Measurements from ENCODE around the gene SLC23A3.
A peak's percentile ranks its signal among the peaks of the same experiment; 100 is the strongest.

The SLC23A3 gene

DNA sequence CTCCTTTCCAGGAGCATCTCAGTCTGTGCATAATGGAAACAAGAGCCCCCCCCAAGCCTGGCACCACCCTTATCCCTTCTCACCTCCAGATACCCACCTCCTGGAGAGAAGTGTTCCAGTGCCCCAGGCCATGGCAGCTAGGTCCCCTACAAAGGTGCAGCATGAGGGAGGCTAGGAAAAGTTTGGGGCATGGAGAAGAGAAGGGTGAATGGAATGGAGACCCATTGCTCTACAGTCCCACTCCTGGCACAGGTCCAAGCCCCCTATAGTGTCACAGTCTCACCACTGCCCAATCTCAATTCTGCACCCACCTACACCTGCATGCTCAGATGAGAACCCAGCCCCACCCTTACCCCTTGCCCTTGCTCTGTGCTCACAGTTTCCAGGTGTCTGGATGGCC is 897 bp downstream of the SLC23A3 start:
- no peaks in the 10 kb centered on the region for H3K9me3 ChIP-seq (ENCODE audit: control insufficient read depth, low read length)

DNA sequence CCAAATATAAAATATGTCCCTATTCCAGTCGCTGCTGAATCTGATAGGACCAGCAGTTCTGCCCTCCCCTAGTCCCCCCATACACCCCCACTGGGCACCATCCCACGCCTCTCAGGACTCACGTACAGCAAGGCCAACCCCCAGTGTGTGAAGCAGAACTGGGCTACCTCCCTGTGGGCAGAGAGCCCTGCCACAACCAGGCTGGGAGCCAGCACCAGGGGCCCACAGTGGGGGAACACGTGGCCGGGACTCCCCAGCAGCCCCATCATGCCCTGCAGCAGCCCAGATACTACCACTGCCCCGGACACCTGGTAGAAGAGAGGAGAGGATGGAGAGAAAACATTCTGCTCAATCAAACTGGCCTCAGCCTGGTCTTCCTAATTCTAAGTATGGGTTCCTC is 1.3 kb downstream of the SLC23A3 start:
- peaks cover 8% of the 10 kb centered on the region for H3K36me3 ChIP-seq (ENCODE audit: control insufficient read depth, insufficient read depth, low read length)
- no peak overlapping the region for H3K9ac ChIP-seq (ENCODE audit: low read length)
- no peak overlapping the region for H3K4me3 ChIP-seq (ENCODE audit: low read length)
- H3K27me3 ChIP-seq (ENCODE audit: control insufficient read depth, insufficient read depth, low read length), result no peaks in the 10 kb centered on the region
- H3K9me3 ChIP-seq (ENCODE audit: control insufficient read depth, low read length), result no peaks in the 10 kb centered on the region
- peaks cover 6% of the 10 kb centered on the region for H3K4me1 ChIP-seq (ENCODE audit: control insufficient read depth, insufficient read depth, low read length)

More for the DNA sequence above, 897 bp downstream of the SLC23A3 start:
- Histone ChIP-seq H3K36me3 (ENCODE audit: control insufficient read depth, insufficient read depth, low read length) (peaks cover 8% of the 10 kb centered on the region), H3K9ac (ENCODE audit: low read length) (no peak overlapping the region), H3K27me3 (ENCODE audit: control insufficient read depth, insufficient read depth, low read length) (no peaks in the 10 kb centered on the region), H3K4me3 (ENCODE audit: low read length) (no peak overlapping the region), H3K4me1 (ENCODE audit: control insufficient read depth, insufficient read depth, low read length) (peaks cover 6% of the 10 kb centered on the region)

DNA sequence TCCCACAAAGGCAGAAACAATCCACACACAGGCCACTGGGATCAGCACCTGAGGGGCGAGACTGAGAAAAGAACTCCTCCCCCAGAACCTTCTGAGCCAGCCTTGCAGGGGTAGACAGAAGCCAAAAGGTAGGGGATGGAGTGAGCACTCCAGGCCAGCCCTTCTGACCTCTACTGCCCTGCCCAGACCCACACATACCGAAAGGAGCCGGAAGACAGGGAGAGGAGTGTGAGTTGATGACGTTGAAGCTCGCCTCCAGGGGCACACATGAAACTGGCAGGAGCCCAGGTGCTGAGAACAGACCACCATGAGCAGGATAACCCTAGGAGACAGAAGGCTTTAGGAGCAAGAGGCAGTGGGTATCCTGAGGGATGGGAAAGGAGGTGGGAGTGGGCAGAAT is 1.8 kb downstream of the SLC23A3 start:
- H3K36me3 ChIP-seq (ENCODE audit: control insufficient read depth, insufficient read depth, low read length), result peaks cover 8% of the 10 kb centered on the region
- no peak overlapping the region for H3K9ac ChIP-seq (ENCODE audit: low read length)
- no peak overlapping the region for H3K4me3 ChIP-seq (ENCODE audit: low read length)
- H3K4me1 ChIP-seq (ENCODE audit: control insufficient read depth, insufficient read depth, low read length), result peaks cover 6% of the 10 kb centered on the region
- H3K27me3 ChIP-seq (ENCODE audit: control insufficient read depth, insufficient read depth, low read length), result no peaks in the 10 kb centered on the region
- H3K9me3 ChIP-seq (ENCODE audit: control insufficient read depth, low read length), result no peaks in the 10 kb centered on the region

DNA sequence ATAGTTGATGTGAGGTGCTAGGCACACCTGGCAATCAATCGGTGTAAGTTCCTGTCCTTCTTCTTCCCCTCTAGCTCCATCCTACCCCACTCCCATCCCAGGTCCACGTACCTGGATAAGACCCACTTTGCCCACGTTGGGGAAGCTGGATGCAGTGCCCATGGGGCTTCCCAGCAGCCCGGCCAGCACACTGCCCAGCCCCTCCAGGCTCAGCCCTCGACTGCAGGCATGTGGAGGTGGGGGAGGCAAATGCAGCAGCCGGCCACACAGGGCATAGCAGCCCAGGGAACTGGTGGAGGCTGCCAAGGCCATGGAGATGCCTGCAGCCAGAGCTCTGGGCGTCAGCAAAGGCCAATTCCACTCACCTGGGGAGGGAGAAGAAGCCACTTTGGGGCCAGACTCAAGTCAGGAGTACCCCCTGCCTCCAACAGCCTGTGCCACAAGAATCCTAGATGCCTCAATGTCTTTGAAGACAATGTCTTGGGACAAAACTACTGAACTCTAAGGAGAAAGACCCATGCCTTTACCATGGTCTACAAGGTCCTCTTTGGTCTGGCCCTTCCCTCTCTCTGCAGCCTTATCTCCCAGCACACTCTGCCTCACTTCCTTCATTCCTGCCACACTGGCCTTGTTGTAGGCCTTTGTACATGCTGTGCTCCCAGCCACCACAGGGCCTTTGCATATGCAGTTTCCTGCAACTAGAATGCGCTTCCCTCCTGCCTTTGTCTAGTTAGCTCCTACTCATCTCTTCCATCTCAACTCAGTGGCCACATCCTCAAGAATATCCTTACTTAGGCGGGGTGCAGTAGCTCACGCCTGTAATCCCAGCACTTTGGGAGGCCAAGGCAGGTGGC is 4.5 kb downstream of the SLC23A3 start:
- no peaks in the 10 kb centered on the region for H3K9me3 ChIP-seq (ENCODE audit: control insufficient read depth, low read length)
- peaks cover 11% of the 10 kb centered on the region for H3K4me1 ChIP-seq (ENCODE audit: control insufficient read depth, insufficient read depth, low read length)
- H3K9ac ChIP-seq (ENCODE audit: low read length), result no peak overlapping the region
- H3K36me3 ChIP-seq (ENCODE audit: control insufficient read depth, insufficient read depth, low read length), result no peaks in the 10 kb centered on the region
- no peak overlapping the region for H3K4me3 ChIP-seq (ENCODE audit: low read length)
- no peaks in the 10 kb centered on the region for H3K27me3 ChIP-seq (ENCODE audit: control insufficient read depth, insufficient read depth, low read length)

DNA sequence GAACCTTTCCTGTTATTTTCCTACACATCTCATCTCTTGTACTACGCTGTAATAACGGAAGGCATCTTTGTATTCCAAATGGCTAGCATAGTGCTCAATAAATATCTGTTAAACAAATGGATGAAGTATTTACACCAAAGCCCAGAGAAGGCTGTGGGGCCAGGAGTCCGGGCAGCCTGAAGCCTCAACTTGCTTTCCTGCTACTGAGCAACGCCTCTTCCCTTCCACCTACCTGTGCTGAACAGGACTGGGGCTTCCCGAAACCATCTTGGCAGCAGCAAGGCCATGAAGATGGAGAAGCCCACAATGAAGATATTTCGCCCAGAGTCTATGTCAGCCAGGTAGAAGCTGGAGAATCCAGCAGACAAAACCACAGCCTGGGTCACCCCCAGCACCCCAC is 6.7 kb downstream of the SLC23A3 start:
- no peaks in the 10 kb centered on the region for H3K9me3 ChIP-seq (ENCODE audit: control insufficient read depth, low read length)
- no peak overlapping the region for H3K4me3 ChIP-seq (ENCODE audit: low read length)
- peaks cover 13% of the 10 kb centered on the region for H3K4me1 ChIP-seq (ENCODE audit: control insufficient read depth, insufficient read depth, low read length)
- no peak overlapping the region for H3K9ac ChIP-seq (ENCODE audit: low read length)
- H3K27me3 ChIP-seq (ENCODE audit: control insufficient read depth, insufficient read depth, low read length), result no peaks in the 10 kb centered on the region
- no peaks in the 10 kb centered on the region for H3K36me3 ChIP-seq (ENCODE audit: control insufficient read depth, insufficient read depth, low read length)

DNA sequence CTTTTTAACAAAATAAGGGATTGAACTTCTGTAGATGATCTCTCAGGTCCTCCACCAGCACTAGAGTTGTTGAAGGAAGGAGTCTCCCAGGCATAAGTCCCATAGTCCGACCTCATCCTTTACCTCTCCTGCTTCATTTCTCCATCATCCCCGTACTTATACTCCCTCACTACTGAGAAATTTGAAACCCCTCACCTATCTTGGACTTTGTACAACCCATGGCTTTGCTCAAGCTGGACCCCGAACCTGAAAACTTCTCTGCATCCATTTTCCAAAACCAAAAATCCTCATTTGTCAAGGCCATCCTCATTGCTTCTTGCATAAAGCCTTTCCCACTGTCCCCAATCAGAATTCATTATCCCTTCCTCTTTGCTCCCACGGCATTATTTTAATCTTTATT is 8.7 kb downstream of the SLC23A3 start:
- H3K9me3 ChIP-seq (ENCODE audit: control insufficient read depth, low read length), result no peaks in the 10 kb centered on the region
- H3K9ac ChIP-seq (ENCODE audit: low read length), result peak overlapping the region; percentile 58
- peaks cover 13% of the 10 kb centered on the region for H3K4me1 ChIP-seq (ENCODE audit: control insufficient read depth, insufficient read depth, low read length)
- H3K27me3 ChIP-seq (ENCODE audit: control insufficient read depth, insufficient read depth, low read length), result no peaks in the 10 kb centered on the region
- H3K36me3 ChIP-seq (ENCODE audit: control insufficient read depth, insufficient read depth, low read length), result no peaks in the 10 kb centered on the region
- H3K4me3 ChIP-seq (ENCODE audit: low read length), result peak overlapping the region; percentile 37

DNA sequence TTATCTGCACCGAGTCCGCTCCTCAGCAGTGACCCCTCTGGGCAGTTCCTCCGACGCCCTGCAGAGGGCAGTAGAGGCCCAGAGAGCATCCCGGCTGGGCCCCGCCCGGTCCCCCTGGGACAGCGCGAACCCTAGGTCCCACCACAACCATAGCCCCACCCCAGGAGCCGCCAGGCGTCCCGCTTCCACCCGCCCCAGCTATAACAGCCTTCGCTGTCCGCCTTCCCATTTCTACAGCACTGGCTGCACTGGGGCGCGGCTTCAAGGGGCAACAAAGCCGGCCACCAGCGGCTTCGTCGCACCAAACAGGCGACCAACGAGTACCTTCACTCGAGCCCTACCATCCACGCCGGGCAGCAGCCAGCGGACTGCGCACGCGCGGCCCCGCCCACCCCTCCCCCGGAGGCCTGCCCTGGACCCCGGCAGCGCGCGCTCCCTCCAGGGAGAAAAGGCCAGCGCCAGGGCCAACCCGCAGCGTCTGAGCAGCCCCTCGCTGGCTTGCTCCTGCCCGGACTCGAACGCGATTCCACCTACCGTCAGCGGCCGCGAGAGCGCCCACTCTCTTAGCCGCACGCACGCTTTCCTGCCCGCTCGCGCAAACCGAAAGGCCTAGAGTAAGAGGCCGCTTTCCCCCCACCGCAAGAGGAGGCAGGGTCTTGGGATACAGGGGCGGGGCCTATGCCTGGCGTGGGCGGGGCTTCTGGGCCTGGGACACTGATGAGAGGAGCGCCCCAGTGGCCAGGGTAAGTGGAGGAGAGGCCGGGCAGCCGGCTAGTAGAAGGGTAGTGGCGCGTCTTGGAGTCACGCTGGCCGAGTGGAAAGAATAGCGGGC is 9.4 kb downstream of the SLC23A3 start, which contains the start of gene NHEJ1:
Gene NHEJ1, minus strand, starts transcription at position 630 of the 832 bp plus-strand sequence. CDS start 2,453 bp downstream, outside the sequence.
- no peaks in the 10 kb centered on the region for H3K36me3 ChIP-seq (ENCODE audit: control insufficient read depth, insufficient read depth, low read length)
- H3K9me3 ChIP-seq (ENCODE audit: control insufficient read depth, low read length), result no peaks in the 10 kb centered on the region
- H3K9ac ChIP-seq (ENCODE audit: low read length), result peak within 1 kb of the TSS; percentile 58
- H3K27me3 ChIP-seq (ENCODE audit: control insufficient read depth, insufficient read depth, low read length), result no peaks in the 10 kb centered on the region
- H3K4me3 ChIP-seq (ENCODE audit: low read length), result peak within 1 kb of the TSS; percentile 38
- H3K4me1 ChIP-seq (ENCODE audit: control insufficient read depth, insufficient read depth, low read length), result peaks cover 13% of the 10 kb centered on the region

DNA sequence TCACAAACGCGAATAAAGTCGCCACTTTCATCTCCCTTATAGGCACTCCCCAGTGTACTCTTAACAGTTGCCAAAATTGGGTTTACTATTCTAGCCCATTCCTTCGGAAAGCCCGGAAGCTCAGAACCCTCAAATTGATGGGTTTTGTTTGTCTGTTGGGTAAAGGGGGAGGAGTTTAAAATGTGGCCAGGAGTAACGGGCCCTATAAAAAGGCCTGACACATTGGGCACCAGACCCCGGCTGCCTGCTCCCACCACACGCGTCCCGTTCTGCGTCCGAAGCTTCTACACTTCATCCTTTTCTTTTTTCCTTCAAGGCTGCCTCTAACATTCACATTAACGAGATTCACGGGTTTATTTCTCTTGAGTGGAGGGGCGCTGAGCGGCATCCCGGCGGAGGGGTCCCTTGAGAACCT is 10.1 kb downstream of the SLC23A3 start:
- no peaks in the 10 kb centered on the region for H3K27me3 ChIP-seq (ENCODE audit: control insufficient read depth, insufficient read depth, low read length)
- peak overlapping the region; percentile 38 for H3K4me3 ChIP-seq (ENCODE audit: low read length)
- H3K4me1 ChIP-seq (ENCODE audit: control insufficient read depth, insufficient read depth, low read length), result peaks cover 13% of the 10 kb centered on the region
- no peaks in the 10 kb centered on the region for H3K9me3 ChIP-seq (ENCODE audit: control insufficient read depth, low read length)
- peak overlapping the region; percentile 58 for H3K9ac ChIP-seq (ENCODE audit: low read length)
- H3K36me3 ChIP-seq (ENCODE audit: control insufficient read depth, insufficient read depth, low read length), result no peaks in the 10 kb centered on the region

DNA sequence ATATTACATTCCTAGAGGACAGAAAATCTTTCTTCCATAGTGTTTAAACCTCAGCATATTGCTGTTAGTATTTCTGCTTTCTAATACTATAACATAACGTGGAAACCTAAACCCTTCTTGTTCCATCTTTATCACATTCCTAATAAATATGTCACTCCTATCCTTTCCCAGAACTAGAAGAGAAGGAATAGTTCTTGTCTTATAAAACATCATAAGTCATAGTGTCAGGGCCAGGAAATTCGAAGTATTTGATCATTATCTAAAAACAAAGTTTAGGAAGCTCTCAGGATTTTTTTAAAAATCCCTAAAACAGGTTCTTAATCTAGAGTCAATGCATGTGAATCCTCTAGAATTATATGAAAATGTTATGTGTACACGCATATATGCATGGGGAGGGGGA is 11.2 kb downstream of the SLC23A3 start:
- Histone ChIP-seq H3K4me3 (ENCODE audit: low read length) (no peak overlapping the region), H3K9ac (ENCODE audit: low read length) (no peak overlapping the region), H3K27me3 (ENCODE audit: control insufficient read depth, insufficient read depth, low read length) (no peaks in the 10 kb centered on the region), H3K36me3 (ENCODE audit: control insufficient read depth, insufficient read depth, low read length) (no peaks in the 10 kb centered on the region), H3K9me3 (ENCODE audit: control insufficient read depth, low read length) (no peaks in the 10 kb centered on the region), H3K4me1 (ENCODE audit: control insufficient read depth, insufficient read depth, low read length) (peaks cover 13% of the 10 kb centered on the region)

DNA sequence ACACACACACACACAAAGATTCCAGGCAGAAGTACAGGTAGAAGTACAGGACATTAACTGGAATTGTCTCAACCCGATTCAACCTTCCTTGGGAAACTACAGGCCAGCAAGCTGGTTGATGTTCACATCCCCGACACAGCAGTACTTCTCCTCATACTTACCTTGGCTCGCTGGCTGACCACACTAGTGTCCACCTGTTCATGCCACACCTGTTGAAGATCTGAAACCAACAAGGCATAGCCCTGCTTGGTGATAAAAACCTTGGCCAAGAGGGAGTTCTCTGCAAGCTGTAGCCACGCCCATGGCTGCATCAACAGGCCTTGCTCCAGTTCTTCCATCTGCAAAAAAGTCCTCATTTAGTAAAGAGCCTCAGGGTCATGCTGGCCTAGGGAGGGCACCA is 11.8 kb downstream of the SLC23A3 start:
- no peaks in the 10 kb centered on the region for H3K36me3 ChIP-seq (ENCODE audit: control insufficient read depth, insufficient read depth, low read length)
- no peaks in the 10 kb centered on the region for H3K27me3 ChIP-seq (ENCODE audit: control insufficient read depth, insufficient read depth, low read length)
- no peak overlapping the region for H3K9ac ChIP-seq (ENCODE audit: low read length)
- H3K9me3 ChIP-seq (ENCODE audit: control insufficient read depth, low read length), result no peaks in the 10 kb centered on the region
- H3K4me3 ChIP-seq (ENCODE audit: low read length), result no peak overlapping the region
- H3K4me1 ChIP-seq (ENCODE audit: control insufficient read depth, insufficient read depth, low read length), result peaks cover 13% of the 10 kb centered on the region

DNA sequence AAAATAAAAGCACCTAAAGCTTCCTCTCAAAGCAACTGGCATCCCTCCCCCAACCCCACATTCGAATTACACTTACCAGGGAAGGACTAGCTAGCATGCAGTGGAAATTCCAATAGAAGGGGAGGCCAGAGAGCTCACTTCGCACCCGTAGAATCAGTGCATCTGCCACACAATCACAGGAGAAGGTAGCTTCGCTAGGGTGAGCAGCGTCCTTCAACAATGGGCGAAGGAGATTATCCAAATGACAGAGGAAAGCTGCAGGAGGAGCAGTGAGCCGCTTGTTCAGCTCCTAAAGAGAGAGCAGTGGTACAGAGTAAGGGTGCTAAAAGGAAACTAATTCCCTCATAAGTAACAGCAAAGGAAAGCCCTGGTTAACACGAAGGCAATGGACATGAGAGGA is 12.4 kb downstream of the SLC23A3 start:
- no peaks in the 10 kb centered on the region for H3K9me3 ChIP-seq (ENCODE audit: control insufficient read depth, low read length)
- H3K9ac ChIP-seq (ENCODE audit: low read length), result no peak overlapping the region
- H3K27me3 ChIP-seq (ENCODE audit: control insufficient read depth, insufficient read depth, low read length), result no peaks in the 10 kb centered on the region
- H3K4me1 ChIP-seq (ENCODE audit: control insufficient read depth, insufficient read depth, low read length), result peaks cover 13% of the 10 kb centered on the region
- no peaks in the 10 kb centered on the region for H3K36me3 ChIP-seq (ENCODE audit: control insufficient read depth, insufficient read depth, low read length)
- no peak overlapping the region for H3K4me3 ChIP-seq (ENCODE audit: low read length)

DNA sequence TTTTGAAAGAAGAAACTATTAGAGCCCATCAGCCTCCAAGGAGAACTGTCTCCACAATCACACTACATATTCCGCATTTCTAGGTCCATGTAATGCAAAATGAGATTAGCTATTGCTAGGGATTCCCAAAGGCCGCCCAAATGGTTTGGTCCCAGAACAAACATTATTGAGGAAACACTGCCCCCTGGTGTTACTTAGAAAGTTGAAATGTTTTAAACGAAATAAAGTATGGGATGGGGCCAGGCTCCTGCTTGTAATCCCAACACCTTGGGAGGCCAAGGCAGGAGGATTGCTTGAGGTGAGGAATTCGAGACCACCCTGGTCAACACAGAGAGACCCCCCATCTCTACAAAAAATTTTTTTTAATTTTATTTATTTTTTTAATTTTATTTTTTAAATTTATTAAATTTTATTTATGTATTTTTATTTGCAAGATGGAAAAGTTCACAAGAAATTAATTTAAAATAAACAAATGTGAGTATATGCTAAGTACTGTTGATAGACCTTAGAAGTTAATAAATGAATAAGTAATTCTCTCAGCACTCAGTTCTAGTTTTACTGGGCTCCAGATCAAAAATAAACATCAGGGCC is 14.7 kb downstream of the SLC23A3 start:
- Histone ChIP-seq H3K9ac (ENCODE audit: low read length) (no peak overlapping the region), H3K9me3 (ENCODE audit: control insufficient read depth, low read length) (no peaks in the 10 kb centered on the region), H3K4me1 (ENCODE audit: control insufficient read depth, insufficient read depth, low read length) (peaks cover 7% of the 10 kb centered on the region), H3K27me3 (ENCODE audit: control insufficient read depth, insufficient read depth, low read length) (no peaks in the 10 kb centered on the region), H3K36me3 (ENCODE audit: control insufficient read depth, insufficient read depth, low read length) (no peaks in the 10 kb centered on the region), H3K4me3 (ENCODE audit: low read length) (no peak overlapping the region)

Data from mucosa of stomach (tissue), 1 donor.